ENCODE results near the gene AAK1. TPM values are rescaled to one million over a fixed set of nuclear protein-coding genes. Genes with fewer than 3 reads are reported as not detected.

AAK1 gene
- 10 to 100 TPM; 71.7 to 74.0 TPM for total RNA-seq
- polyA plus RNA-seq: 114 TPM

DNA sequence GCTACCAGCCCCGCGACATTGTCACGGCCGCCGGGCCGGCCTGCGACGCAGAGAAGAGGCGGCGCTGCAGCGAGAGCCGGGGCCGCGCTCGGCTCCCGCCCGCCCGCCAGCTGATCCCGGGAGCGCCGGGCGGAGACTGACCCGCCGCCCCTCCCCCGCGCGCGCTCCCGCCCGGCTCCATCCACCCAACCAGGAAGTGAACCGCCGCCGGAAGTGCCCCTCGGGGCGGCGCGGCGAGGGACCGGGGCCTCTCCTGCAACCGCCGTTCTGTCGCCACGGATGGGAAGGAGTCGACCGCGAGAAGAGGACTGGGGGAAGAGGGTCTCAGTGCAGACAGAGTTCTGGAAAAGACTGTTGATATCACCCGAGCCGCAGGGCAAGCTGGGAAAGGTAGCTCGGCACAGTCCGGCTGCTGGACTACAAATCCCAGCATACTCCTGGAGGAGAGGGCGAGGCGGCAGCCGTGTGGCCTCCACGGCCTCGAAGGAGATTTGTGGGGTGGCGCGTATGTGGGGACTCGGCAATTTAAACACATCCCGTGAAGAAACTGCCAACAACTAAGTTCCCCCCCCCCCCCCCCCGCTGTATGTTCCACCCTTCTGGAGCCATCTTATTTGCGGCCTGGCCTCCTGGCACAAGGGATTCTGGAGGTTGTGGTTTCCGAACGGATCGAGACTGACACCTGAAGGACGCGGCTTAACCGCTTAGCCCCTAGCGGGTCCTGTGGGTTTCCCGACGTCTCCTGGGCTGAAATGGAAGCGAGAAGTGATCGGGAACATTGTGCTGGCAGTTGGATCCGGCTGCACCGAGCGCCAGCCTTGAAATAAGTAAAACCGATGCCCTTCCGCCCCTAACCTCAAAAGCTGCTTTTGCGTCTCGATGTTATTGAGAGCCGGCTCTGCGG is at the start of gene AAK1:
AAK1 (minus strand) TSS at position 138 of the 904 bp plus-strand sequence. CDS start 699 bp downstream, outside the sequence.
- Histone ChIP-seq H3K36me3 (ENCODE audit: insufficient read depth, low read length) (no peaks in the 10 kb centered on the region), H3K4me3 (ENCODE audit: low read length) (peak within 1 kb of the TSS; percentile 79), H3K27me3 (ENCODE audit: insufficient read depth, low read length, poor library complexity, severe bottlenecking) (no peaks in the 10 kb centered on the region), H3K4me1 (ENCODE audit: insufficient read depth, low read length) (peaks cover 46% of the 10 kb centered on the region), H3K9me3 (ENCODE audit: low read length) (no peaks in the 10 kb centered on the region), H3K27ac (ENCODE audit: low read depth, low read length) (peak within 1 kb of the TSS; percentile 71)
- peak; percentile 73 to 89 (median 85) for DNase-seq
- Mint-ChIP-seq H3K36me3 (peaks cover 0 to 41% (median 6%) of the 10 kb centered on the region in 3 donors), H3K9me3 (peaks cover 0 to 2% (median 0%) of the 10 kb centered on the region in 5 donors), H3K27me3 (peaks cover 0 to 4% of the 10 kb centered on the region in 2 donors), H3K4me1 (peaks cover 61 to 72% (median 68%) of the 10 kb centered on the region in 3 donors), H3K27ac (peak within 1 kb of the TSS; percentile 93 to 98 (median 96)), H3K4me3 (peak within 1 kb of the TSS; percentile 95 to 99 (median 97))
- ChIA-PET CTCF (interaction anchor here (1.0 to 9.4 kb wide), 12 partner anchors 21 to 173 kb away, joined by 3 to 66 read pairs (median 8); no protein-coding TSS in a partner anchor), POLR2A (interaction anchor here (1.0 to 3.8 kb wide), 8 partner anchors 16 to 614 kb away, joined by 3 to 14 read pairs (median 9); partner anchors contain the start of genes NFU1 and PCYOX1)

DNA sequence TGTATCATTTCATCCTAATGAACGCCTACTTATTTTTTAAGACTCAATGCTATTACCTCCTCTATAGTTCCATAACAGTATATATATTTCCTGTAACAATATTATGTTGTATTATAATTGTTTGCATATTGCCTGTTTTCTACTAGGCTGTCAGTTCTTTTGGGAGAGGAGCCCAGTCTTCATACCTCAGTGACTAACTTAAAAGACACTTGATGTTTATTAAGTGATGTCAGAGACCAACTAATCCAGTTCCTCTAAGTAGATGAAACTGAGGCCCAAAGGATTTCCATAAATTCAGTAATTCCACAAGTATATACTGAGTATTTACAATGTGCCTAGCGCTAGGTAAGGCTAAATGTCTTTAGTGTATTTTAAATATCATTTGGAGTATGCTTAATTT is 48.9 kb upstream of the AAK1 start:
- peaks cover 79 to 98% (median 97%) of the 10 kb centered on the region in 3 donors for H3K4me1 Mint-ChIP-seq
- no peak for DNase-seq
- peak overlapping the region in 4 of 7 donors; percentile 24 to 85 (median 74) for H3K4me3 Mint-ChIP-seq
- H3K9me3 ChIP-seq (ENCODE audit: low read length): no peaks in the 10 kb centered on the region
- ChIA-PET CTCF (interaction anchor here (1.0 to 1.2 kb wide), 3 partner anchors 42 to 124 kb away, joined by 3 to 4 read pairs (median 4); no protein-coding TSS in a partner anchor), POLR2A (interaction anchor here (1.9 kb wide), 1 partner anchor 42 kb away, joined by 7 read pairs; no protein-coding TSS in a partner anchor)
- no peaks in the 10 kb centered on the region for H3K27me3 ChIP-seq (ENCODE audit: insufficient read depth, low read length, poor library complexity, severe bottlenecking)
- H3K4me1 ChIP-seq (ENCODE audit: insufficient read depth, low read length): peaks cover 83% of the 10 kb centered on the region
- H3K9me3 Mint-ChIP-seq: no peaks in the 10 kb centered on the region
- H3K27ac ChIP-seq (ENCODE audit: low read depth, low read length): no peak overlapping the region
- H3K36me3 ChIP-seq (ENCODE audit: insufficient read depth, low read length): no peaks in the 10 kb centered on the region
- peaks cover 0 to 1% (median 0%) of the 10 kb centered on the region in 3 donors for H3K36me3 Mint-ChIP-seq
- H3K27ac Mint-ChIP-seq: peak overlapping the region; percentile 77 to 98 (median 95)
- H3K4me3 ChIP-seq (ENCODE audit: low read length): no peak overlapping the region
- H3K27me3 Mint-ChIP-seq: peaks cover 0 to 1% of the 10 kb centered on the region in 2 donors

DNA sequence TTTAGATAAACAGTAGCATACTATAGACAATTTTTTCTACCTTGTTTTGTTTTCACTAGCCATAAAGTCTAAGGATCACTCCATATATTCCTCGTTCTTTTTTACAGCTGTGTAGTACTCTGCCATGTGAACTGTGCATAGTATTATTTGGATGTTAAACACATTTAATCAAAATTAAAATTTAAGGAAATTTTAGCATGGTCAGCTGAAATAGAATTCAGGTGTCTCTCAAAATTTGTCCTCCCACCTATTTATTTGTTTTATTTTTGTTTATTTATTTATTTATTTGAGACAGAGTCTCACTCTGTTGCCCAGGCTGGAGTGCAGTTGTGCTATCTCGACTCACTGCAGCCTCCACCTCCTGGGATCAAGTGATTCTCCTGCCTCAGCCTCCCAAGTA is 46.4 kb upstream of the AAK1 start:
- POLR2A ChIA-PET: interaction anchor here (0.6 kb wide), 1 partner anchor 48 kb away, joined by 3 read pairs; no protein-coding TSS in a partner anchor

DNA sequence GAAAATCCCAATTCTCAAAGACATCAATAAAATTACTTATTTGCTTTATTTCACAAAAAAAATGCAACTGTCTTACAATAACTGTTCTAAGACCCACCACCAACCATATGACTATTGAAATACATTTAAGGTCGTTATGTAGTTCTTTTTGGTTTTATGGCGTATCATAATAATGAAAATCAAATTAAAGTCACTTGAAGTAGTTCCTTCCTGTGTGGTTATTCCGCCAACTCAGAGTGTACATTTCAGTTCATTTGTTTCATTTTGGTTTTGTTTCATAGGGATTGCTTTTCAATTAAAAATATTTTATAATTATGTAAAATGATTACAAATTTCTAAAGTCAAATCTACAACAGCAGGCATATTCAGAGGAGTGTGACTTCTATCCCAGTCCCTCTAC is 45.9 kb upstream of the AAK1 start:
- Histone ChIP-seq H3K36me3 (ENCODE audit: insufficient read depth, low read length) (no peaks in the 10 kb centered on the region), H3K27me3 (ENCODE audit: insufficient read depth, low read length, poor library complexity, severe bottlenecking) (no peaks in the 10 kb centered on the region), H3K9me3 (ENCODE audit: low read length) (no peaks in the 10 kb centered on the region), H3K4me1 (ENCODE audit: insufficient read depth, low read length) (peaks cover 70% of the 10 kb centered on the region), H3K27ac (ENCODE audit: low read depth, low read length) (no peak overlapping the region), H3K4me3 (ENCODE audit: low read length) (peak overlapping the region; percentile 50)
- DNase-seq: peak in 1 of 5 donors; percentile 43
- Mint-ChIP-seq H3K27ac (peak overlapping the region; percentile 37 to 95 (median 86)), H3K36me3 (peaks cover 0 to 1% (median 0%) of the 10 kb centered on the region in 3 donors), H3K27me3 (peaks cover 0 to 1% of the 10 kb centered on the region in 2 donors), H3K4me1 (peaks cover 72 to 95% (median 91%) of the 10 kb centered on the region in 3 donors), H3K9me3 (no peaks in the 10 kb centered on the region), H3K4me3 (peak overlapping the region; percentile 28 to 69 (median 57))
- POLR2A ChIA-PET: no interaction called here
- CTCF ChIA-PET: no interaction called here

More for the DNA sequence above, 46.4 kb upstream of the AAK1 start:
- no peak overlapping the region for H3K4me3 ChIP-seq (ENCODE audit: low read length)
- Mint-ChIP-seq H3K27ac (peak overlapping the region in 3 of 8 donors; percentile 88 to 95 (median 90)), H3K4me1 (peaks cover 70 to 94% (median 91%) of the 10 kb centered on the region in 3 donors), H3K9me3 (no peaks in the 10 kb centered on the region), H3K36me3 (peaks cover 0 to 1% (median 0%) of the 10 kb centered on the region in 3 donors), H3K4me3 (peak overlapping the region in 1 of 7 donors; percentile 69), H3K27me3 (peaks cover 0 to 1% of the 10 kb centered on the region in 2 donors)
- CTCF ChIA-PET: no interaction called here
- no peaks in the 10 kb centered on the region for H3K36me3 ChIP-seq (ENCODE audit: insufficient read depth, low read length)
- H3K27me3 ChIP-seq (ENCODE audit: insufficient read depth, low read length, poor library complexity, severe bottlenecking): no peaks in the 10 kb centered on the region
- peaks cover 69% of the 10 kb centered on the region for H3K4me1 ChIP-seq (ENCODE audit: insufficient read depth, low read length)
- no peaks in the 10 kb centered on the region for H3K9me3 ChIP-seq (ENCODE audit: low read length)
- no peak for DNase-seq
- H3K27ac ChIP-seq (ENCODE audit: low read depth, low read length): no peak overlapping the region

DNA sequence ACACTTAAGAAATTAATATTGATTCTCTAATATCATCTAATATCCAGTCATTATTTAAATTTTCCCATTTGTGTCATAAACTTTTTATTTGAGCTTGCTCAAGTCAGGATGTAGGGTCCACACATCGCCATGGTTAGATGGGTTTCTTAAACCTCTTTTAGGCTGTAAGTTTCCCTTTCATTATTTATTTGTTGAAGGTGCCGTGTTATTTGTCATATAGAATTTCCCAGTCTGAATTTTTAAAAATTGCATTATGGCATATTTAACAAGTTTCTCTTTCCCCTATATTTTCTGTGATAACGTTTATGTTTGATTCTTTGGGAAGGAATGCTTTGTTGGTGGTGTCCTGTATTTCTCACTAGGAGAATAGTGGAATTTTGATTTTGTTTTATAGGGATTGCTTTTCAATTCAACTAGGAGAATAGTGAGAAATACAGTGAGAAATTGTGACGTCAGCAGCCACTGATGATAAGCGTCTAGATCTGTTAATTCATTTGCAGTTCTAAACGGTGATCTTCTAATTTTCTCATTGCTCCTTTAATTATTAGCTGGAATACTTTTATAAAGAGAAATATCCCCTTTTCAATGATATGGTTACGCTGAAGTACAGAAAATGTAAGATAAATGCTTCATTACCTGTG is 44.6 kb upstream of the AAK1 start:
- no peaks in the 10 kb centered on the region for H3K9me3 ChIP-seq (ENCODE audit: low read length)
- no peaks in the 10 kb centered on the region for H3K36me3 ChIP-seq (ENCODE audit: insufficient read depth, low read length)
- ChIA-PET POLR2A (no interaction called here), CTCF (interaction anchor here (1.2 to 1.9 kb wide), 2 partner anchors 27 to 42 kb away, joined by 4 to 6 read pairs; no protein-coding TSS in a partner anchor)
- H3K4me1 ChIP-seq (ENCODE audit: insufficient read depth, low read length): peaks cover 74% of the 10 kb centered on the region
- Mint-ChIP-seq H3K27ac (peak overlapping the region in 4 of 8 donors; percentile 6 to 88 (median 34)), H3K4me3 (peak overlapping the region in 1 of 7 donors; percentile 58), H3K36me3 (peaks cover 0 to 1% (median 0%) of the 10 kb centered on the region in 3 donors), H3K9me3 (no peaks in the 10 kb centered on the region), H3K4me1 (peaks cover 72 to 95% (median 91%) of the 10 kb centered on the region in 3 donors), H3K27me3 (peaks cover 0 to 1% of the 10 kb centered on the region in 2 donors)
- no peak for DNase-seq
- no peak overlapping the region for H3K4me3 ChIP-seq (ENCODE audit: low read length)
- no peaks in the 10 kb centered on the region for H3K27me3 ChIP-seq (ENCODE audit: insufficient read depth, low read length, poor library complexity, severe bottlenecking)
- H3K27ac ChIP-seq (ENCODE audit: low read depth, low read length): no peak overlapping the region

DNA sequence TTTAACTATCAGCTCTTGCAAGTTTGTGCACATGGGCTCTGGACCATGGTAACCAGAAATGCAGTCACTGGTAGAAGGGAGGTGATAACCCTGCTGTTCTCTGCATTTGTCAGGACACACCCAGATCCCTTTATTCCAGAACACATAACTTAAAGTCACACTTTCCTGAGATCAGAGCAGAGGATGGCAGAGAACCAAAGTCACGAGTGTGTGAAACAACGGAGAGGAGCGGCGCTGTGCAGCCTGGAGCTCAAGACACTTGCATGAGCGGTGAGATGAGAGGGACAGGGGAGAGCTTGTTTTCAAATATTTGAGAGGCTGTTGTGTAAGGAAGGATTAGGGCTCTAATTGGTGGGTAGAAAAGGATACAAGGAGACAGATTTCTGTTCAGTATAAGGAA is 43.3 kb upstream of the AAK1 start:
- H3K4me1 Mint-ChIP-seq: peaks cover 63 to 85% (median 79%) of the 10 kb centered on the region in 3 donors
- CTCF ChIA-PET: interaction anchor here (0.7 to 1.9 kb wide), 6 partner anchors 26 to 60 kb away, joined by 3 to 6 read pairs (median 4); no protein-coding TSS in a partner anchor
- no peak overlapping the region for H3K4me3 Mint-ChIP-seq
- Histone ChIP-seq H3K4me1 (ENCODE audit: insufficient read depth, low read length) (peaks cover 70% of the 10 kb centered on the region), H3K27me3 (ENCODE audit: insufficient read depth, low read length, poor library complexity, severe bottlenecking) (no peaks in the 10 kb centered on the region), H3K36me3 (ENCODE audit: insufficient read depth, low read length) (no peaks in the 10 kb centered on the region), H3K9me3 (ENCODE audit: low read length) (no peaks in the 10 kb centered on the region), H3K27ac (ENCODE audit: low read depth, low read length) (no peak overlapping the region), H3K4me3 (ENCODE audit: low read length) (no peak overlapping the region)
- POLR2A ChIA-PET: interaction anchor here (2.3 kb wide), 1 partner anchor 42 kb away, joined by 9 read pairs; no protein-coding TSS in a partner anchor
- H3K9me3 Mint-ChIP-seq: no peaks in the 10 kb centered on the region
- H3K27me3 Mint-ChIP-seq: peaks cover 0 to 1% of the 10 kb centered on the region in 2 donors
- H3K27ac Mint-ChIP-seq: peak overlapping the region in 3 of 8 donors; percentile 0 to 74 (median 51)
- peaks cover 0 to 1% (median 0%) of the 10 kb centered on the region in 3 donors for H3K36me3 Mint-ChIP-seq
- DNase-seq: no peak

DNA sequence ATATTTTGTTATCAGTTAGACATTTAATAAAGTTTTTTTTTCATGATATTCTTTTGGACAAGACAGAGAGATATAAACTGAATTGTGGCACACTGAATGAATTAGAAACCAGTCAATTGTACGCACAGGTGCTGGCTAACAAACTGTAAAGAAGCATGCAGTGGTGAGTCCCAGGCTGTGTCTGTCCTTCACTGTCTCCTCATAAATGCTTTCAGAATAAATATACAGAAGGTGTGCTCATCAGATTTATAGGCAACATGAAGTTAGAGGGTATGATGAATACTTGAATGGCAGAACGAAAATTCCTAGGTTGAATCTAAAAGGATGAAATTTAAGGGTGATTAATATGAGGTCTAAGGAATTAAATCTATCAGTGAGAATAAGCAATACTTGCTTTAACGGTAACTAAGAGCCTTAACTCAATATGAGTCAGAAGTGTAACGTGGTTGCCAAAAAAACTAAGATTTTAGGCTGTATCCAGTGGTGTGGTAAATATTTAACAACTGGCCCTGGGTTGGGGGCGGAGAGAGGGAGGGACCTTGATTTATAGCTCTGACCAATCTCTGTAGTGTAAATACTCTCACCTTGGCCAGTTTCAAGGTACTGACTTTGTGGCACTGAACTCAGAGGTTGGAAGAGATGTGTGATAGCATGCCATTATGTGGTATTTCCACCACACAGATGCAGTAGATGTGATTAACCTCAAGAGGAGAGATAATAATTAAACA is 41.9 kb upstream of the AAK1 start:
- H3K36me3 ChIP-seq (ENCODE audit: insufficient read depth, low read length): no peaks in the 10 kb centered on the region
- peak in 2 of 5 donors; percentile 2 to 17 for DNase-seq
- H3K27me3 Mint-ChIP-seq: peaks cover 0 to 1% of the 10 kb centered on the region in 2 donors
- peak overlapping the region; percentile 8 to 92 (median 68) for H3K27ac Mint-ChIP-seq
- H3K27me3 ChIP-seq (ENCODE audit: insufficient read depth, low read length, poor library complexity, severe bottlenecking): no peaks in the 10 kb centered on the region
- H3K27ac ChIP-seq (ENCODE audit: low read depth, low read length): no peak overlapping the region
- peaks cover 0 to 1% (median 0%) of the 10 kb centered on the region in 3 donors for H3K36me3 Mint-ChIP-seq
- peak overlapping the region in 5 of 7 donors; percentile 2 to 65 (median 22) for H3K4me3 Mint-ChIP-seq
- H3K4me3 ChIP-seq (ENCODE audit: low read length): no peak overlapping the region
- no peaks in the 10 kb centered on the region for H3K9me3 Mint-ChIP-seq
- CTCF ChIA-PET: interaction anchor here (1.0 kb wide), 1 partner anchor 40 kb away, joined by 3 read pairs; no protein-coding TSS in a partner anchor
- H3K9me3 ChIP-seq (ENCODE audit: low read length): no peaks in the 10 kb centered on the region
- peaks cover 52 to 72% (median 69%) of the 10 kb centered on the region in 3 donors for H3K4me1 Mint-ChIP-seq
- POLR2A ChIA-PET: interaction anchor here (2.3 kb wide), 1 partner anchor 40 kb away, joined by 9 read pairs; no protein-coding TSS in a partner anchor
- peaks cover 60% of the 10 kb centered on the region for H3K4me1 ChIP-seq (ENCODE audit: insufficient read depth, low read length)
